ENCODE measurements around the gene PROSER3. TPM values are rescaled to one million over a fixed set of nuclear protein-coding genes. Genes with fewer than 3 reads are reported as not detected.
"Not testable (repeated sequence)": the region's sequence is repeated elsewhere in the genome, so short reads cannot be mapped to it uniquely, and the experiment has no call there.

PROSER3 gene
- total and polyA plus RNA-seq, 2 experiments from 2014 or later: 12.2 to 26.5 TPM

DNA sequence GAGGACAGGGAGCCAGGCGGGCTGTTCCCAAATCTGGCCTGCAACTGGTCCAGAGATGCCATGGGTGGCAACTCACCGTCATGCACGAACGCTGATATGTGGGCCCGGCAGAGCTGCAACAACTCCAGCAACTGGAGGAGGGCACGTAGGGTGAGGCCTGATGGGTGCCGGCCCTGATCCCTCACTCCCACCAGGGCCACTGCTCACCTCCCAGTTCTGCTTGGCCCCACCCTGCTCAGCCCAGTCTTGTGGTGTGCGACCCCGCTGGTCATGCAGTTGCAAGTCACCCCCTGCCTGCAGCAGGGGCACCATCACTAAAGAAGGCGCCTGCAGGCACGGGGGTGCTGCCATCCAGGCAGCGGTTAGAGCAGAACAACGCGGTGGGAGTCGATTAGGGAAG lies 34.3 kb downstream of the PROSER3 start:
- no peaks in the 10 kb centered on the region for H3K79me2 ChIP-seq
- H2AFZ ChIP-seq: no peak overlapping the region
- H3K4me1 ChIP-seq (ENCODE audit: insufficient read depth): no peaks in the 10 kb centered on the region
- 91% methylated on average over 15 of the region's 15 CpGs for WGBS (ENCODE audit: low lambda C conversion rate, missing lambda C conversion rate)
- H4K20me1 ChIP-seq (ENCODE audit: insufficient read depth, poor library complexity, severe bottlenecking): no peaks in the 10 kb centered on the region
- H3K27ac ChIP-seq: no peak overlapping the region
- DNase-seq (ENCODE audit: low spot score): no peak
- TF ChIP-seq, protein P1, sequence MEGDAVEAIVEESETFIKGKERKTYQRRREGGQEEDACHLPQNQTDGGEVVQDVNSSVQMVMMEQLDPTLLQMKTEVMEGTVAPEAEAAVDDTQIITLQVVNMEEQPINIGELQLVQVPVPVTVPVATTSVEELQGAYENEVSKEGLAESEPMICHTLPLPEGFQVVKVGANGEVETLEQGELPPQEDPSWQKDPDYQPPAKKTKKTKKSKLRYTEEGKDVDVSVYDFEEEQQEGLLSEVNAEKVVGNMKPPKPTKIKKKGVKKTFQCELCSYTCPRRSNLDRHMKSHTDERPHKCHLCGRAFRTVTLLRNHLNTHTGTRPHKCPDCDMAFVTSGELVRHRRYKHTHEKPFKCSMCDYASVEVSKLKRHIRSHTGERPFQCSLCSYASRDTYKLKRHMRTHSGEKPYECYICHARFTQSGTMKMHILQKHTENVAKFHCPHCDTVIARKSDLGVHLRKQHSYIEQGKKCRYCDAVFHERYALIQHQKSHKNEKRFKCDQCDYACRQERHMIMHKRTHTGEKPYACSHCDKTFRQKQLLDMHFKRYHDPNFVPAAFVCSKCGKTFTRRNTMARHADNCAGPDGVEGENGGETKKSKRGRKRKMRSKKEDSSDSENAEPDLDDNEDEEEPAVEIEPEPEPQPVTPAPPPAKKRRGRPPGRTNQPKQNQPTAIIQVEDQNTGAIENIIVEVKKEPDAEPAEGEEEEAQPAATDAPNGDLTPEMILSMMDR (IDR thresholded peaks at IDR 0.05; ENCODE audit: poor library complexity): no peak
- TF ChIP-seq EZH2 (IDR thresholded peaks at IDR 0.05; ENCODE audit: borderline replicate concordance): no peak
- TF ChIP-seq EZH2phosphoT487 (IDR thresholded peaks at IDR 0.05; ENCODE audit: low read depth, severe bottlenecking, unreplicated experiment): no peak
- peaks cover 18% of the 10 kb centered on the region for H3K27me3 ChIP-seq
- no peaks in the 10 kb centered on the region for H3K9me3 ChIP-seq (ENCODE audit: low read depth)
- no peaks in the 10 kb centered on the region for H3K9me2 ChIP-seq (replicated peaks; ENCODE audit: insufficient read depth)
- H3K4me2 ChIP-seq: no peak overlapping the region
- H3K4me3 ChIP-seq: no peak overlapping the region
- H3K36me3 ChIP-seq (replicated peaks; ENCODE audit: insufficient read depth, low read depth): no peaks in the 10 kb centered on the region

DNA sequence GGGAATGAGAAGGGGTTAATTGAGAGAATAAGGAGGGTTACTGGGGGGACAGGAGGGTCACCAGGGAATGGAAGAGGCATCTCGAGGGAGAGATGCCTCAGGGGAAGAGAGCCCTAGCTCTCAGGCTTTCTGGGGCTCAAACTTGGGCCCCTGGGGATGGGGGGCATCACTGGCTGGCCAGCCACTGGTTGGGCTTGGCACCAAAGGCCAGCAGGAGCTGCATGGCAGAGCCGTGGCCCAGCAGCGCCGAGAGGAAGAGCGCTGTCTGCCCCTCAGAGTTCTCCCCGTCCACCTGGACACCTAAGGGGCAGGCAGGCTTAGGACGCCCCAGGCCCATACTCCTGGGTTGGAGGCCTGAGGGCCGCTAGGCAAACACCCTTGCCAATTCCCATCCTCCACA lies 34.9 kb downstream of the PROSER3 start:
- Histone ChIP-seq H3K9me3 (ENCODE audit: low read depth) (no peaks in the 10 kb centered on the region), H3K9me2 (replicated peaks; ENCODE audit: insufficient read depth) (no peaks in the 10 kb centered on the region), H3K27me3 (peaks cover 22% of the 10 kb centered on the region), H3K36me3 (replicated peaks; ENCODE audit: insufficient read depth, low read depth) (no peaks in the 10 kb centered on the region), H4K20me1 (ENCODE audit: insufficient read depth, poor library complexity, severe bottlenecking) (no peaks in the 10 kb centered on the region), H3K4me1 (ENCODE audit: insufficient read depth) (no peaks in the 10 kb centered on the region), H2AFZ (no peak overlapping the region), H3K27ac (no peak overlapping the region), H3K4me3 (no peak overlapping the region), H3K79me2 (no peaks in the 10 kb centered on the region), H3K4me2 (no peak overlapping the region)
- 83% methylated on average over 7 of the region's 8 CpGs for WGBS (ENCODE audit: low lambda C conversion rate, missing lambda C conversion rate)
- DNase-seq (ENCODE audit: low spot score): no peak
- TF ChIP-seq EZH2 (IDR thresholded peaks at IDR 0.05; ENCODE audit: borderline replicate concordance) (no peak), EZH2phosphoT487 (IDR thresholded peaks at IDR 0.05; ENCODE audit: low read depth, severe bottlenecking, unreplicated experiment) (no peak)
- TF ChIP-seq, protein P1 (IDR thresholded peaks at IDR 0.05; ENCODE audit: poor library complexity): no peak

DNA sequence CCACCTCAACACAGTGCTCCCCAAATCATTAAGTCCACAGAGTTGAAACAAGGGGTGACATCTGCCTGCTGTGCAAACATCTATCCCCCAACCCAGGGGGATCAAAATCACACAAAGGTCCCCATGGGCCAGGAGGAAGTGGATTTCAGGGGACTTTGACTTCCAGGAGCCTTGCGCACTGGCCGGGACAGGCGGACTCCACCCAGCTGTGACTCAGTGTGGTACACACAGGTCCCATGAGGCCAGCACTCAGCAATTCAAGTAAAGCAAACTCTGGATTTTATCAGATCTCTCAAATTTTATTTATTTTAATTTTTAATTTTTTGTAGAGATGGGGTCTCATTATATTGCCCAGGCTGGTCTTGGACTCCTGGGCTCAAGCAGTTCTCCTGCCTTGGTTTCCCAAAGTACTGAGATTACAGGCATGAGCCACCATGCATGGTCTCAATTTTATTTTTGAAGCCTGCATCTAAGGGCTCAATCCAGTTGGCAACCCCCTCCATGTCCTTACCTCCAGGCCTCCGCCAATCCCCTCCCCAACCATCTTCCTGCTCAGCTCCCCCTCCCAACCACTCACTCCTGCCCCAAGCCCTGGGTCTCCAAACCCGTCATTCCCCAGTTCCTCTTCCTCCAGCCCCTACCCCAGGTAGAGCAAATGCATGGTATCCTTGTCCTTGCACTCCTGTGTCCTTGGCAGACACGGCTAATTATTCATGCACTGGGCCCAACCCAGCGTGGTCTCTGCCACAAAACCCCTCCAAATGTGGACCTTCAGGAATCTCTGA lies 35.6 kb downstream of the PROSER3 start:
- H3K4me2 ChIP-seq: no peak overlapping the region
- H3K36me3 ChIP-seq (replicated peaks; ENCODE audit: insufficient read depth, low read depth): no peaks in the 10 kb centered on the region
- H3K4me3 ChIP-seq: no peak overlapping the region
- H3K27ac ChIP-seq: no peak overlapping the region
- H3K9me3 ChIP-seq (ENCODE audit: low read depth): no peaks in the 10 kb centered on the region
- TF ChIP-seq, protein P1 (IDR thresholded peaks at IDR 0.05; ENCODE audit: poor library complexity): no peak
- TF ChIP-seq EZH2phosphoT487 (IDR thresholded peaks at IDR 0.05; ENCODE audit: low read depth, severe bottlenecking, unreplicated experiment) (no peak), EZH2 (IDR thresholded peaks at IDR 0.05; ENCODE audit: borderline replicate concordance) (no peak)
- peaks cover 29% of the 10 kb centered on the region for H3K27me3 ChIP-seq
- no peak overlapping the region for H2AFZ ChIP-seq
- DNase-seq (ENCODE audit: low spot score): peak; percentile 57
- H3K9me2 ChIP-seq (replicated peaks; ENCODE audit: insufficient read depth): no peaks in the 10 kb centered on the region
- no peaks in the 10 kb centered on the region for H3K79me2 ChIP-seq
- WGBS (ENCODE audit: low lambda C conversion rate, missing lambda C conversion rate): 84% methylated on average over 7 of the region's 7 CpGs
- no peaks in the 10 kb centered on the region for H4K20me1 ChIP-seq (ENCODE audit: insufficient read depth, poor library complexity, severe bottlenecking)
- H3K4me1 ChIP-seq (ENCODE audit: insufficient read depth): no peaks in the 10 kb centered on the region

DNA sequence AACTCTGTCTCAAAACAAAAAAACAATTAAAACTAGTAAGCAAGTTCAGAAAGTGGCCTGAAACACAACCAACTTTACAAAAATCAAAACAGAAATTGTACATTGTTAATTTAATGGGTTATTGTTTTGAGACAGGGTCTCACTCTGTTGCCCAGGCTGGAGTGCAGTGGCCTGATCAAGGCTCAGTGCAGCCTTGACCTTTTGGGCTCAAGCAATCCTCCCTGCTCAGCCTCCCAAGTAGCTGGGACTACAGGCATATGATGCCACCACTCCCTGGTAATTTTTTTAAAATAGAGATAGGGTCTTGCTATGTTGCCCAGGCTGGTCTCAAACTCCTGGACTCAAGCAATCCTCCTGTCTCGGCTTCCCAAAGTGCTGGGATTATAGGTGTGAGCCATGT lies 37.6 kb downstream of the PROSER3 start:
- 62% methylated on average over 1 of the region's 1 CpG for WGBS (ENCODE audit: low lambda C conversion rate, missing lambda C conversion rate)
- peaks cover 29% of the 10 kb centered on the region for H3K27me3 ChIP-seq
- not testable (repeated sequence) for H3K9me3 ChIP-seq (ENCODE audit: low read depth)

More for the DNA sequence above, 37.6 kb downstream of the PROSER3 start:
- not testable (repeated sequence) for H3K36me3 ChIP-seq (replicated peaks; ENCODE audit: insufficient read depth, low read depth); H2AFZ ChIP-seq; H4K20me1 ChIP-seq (ENCODE audit: insufficient read depth, poor library complexity, severe bottlenecking); H3K27ac ChIP-seq; H3K9me2 ChIP-seq (replicated peaks; ENCODE audit: insufficient read depth); DNase-seq (ENCODE audit: low spot score); H3K79me2 ChIP-seq; H3K4me3 ChIP-seq; H3K4me1 ChIP-seq (ENCODE audit: insufficient read depth); H3K4me2 ChIP-seq
